Stimulated activated naive CD4-positive, alpha-beta T cell treated with Interleukin-2 at 50 U/mL for 16 hours (primary cell): ENCODE results near the gene FILIP1.
"Not testable (repeated sequence)": the region's sequence is repeated elsewhere in the genome, so short reads cannot be mapped to it uniquely, and the experiment has no call there.

Experiments used
- DNase-seq: peaks from one replicate; lab custom pipeline; 2025; lab: John Stamatoyannopoulos, UW

The FILIP1 gene

GRCh38 chr6:75421316-75422023 is 72.1 kb downstream of the FILIP1 start:
- no peak for DNase-seq

GRCh38 chr6:75419980-75420379 is 73.6 kb downstream of the FILIP1 start:
- no peak for DNase-seq

GRCh38 chr6:75419416-75419815 is 74.2 kb downstream of the FILIP1 start:
- DNase-seq = no peak

GRCh38 chr6:75418233-75418632 is 75.4 kb downstream of the FILIP1 start:
- DNase-seq = no peak

GRCh38 chr6:75416443-75416842 is 77.2 kb downstream of the FILIP1 start:
- DNase-seq = no peak

GRCh38 chr6:75415804-75416203 is 77.8 kb downstream of the FILIP1 start:
- no peak for DNase-seq

- DNase-seq = no peak
Measured at GRCh38 chr6:75414445-75415021, 79.1 kb downstream of the FILIP1 start.

GRCh38 chr6:75412969-75413662 is 80.5 kb downstream of the FILIP1 start:
- no peak for DNase-seq

- not testable (repeated sequence) for DNase-seq
Measured at GRCh38 chr6:75410564-75410963, 83.0 kb downstream of the FILIP1 start.

GRCh38 chr6:75409928-75410327 is 83.7 kb downstream of the FILIP1 start:
- DNase-seq = no peak

GRCh38 chr6:75409286-75409685 is 84.3 kb downstream of the FILIP1 start:
- no peak for DNase-seq

GRCh38 chr6:75403563-75404080 is 90.0 kb downstream of the FILIP1 start:
- DNase-seq = no peak

- no peak for DNase-seq
Measured at GRCh38 chr6:75402296-75402695, 91.3 kb downstream of the FILIP1 start.

- DNase-seq = no peak
Measured at GRCh38 chr6:75397656-75398465, 95.7 kb downstream of the FILIP1 start.

GRCh38 chr6:75397171-75397570 is 96.4 kb downstream of the FILIP1 start:
- no peak for DNase-seq

- DNase-seq = no peak
Measured at GRCh38 chr6:75396005-75396800, 97.4 kb downstream of the FILIP1 start.

- DNase-seq = no peak
Measured at GRCh38 chr6:75393806-75394205, 99.8 kb downstream of the FILIP1 start.

- DNase-seq = no peak
Measured at GRCh38 chr6:75391276-75391675, 102.3 kb downstream of the FILIP1 start.

GRCh38 chr6:75386050-75386770 is 107.4 kb downstream of the FILIP1 start:
- no peak for DNase-seq

GRCh38 chr6:75384116-75384515 is 109.5 kb downstream of the FILIP1 start:
- no peak for DNase-seq

GRCh38 chr6:75382634-75382900 is 111.0 kb downstream of the FILIP1 start:
- no peak for DNase-seq
